ENCODE data around the gene ROR1. TPM values are rescaled to one million over a fixed set of nuclear protein-coding genes. Genes with fewer than 3 reads are reported as not detected.

ROR1 gene
- total and polyA plus RNA-seq, 2 donors (not counting 3 experiments of a cell fraction or from before 2014, with no cell fraction given): 2.6 to 3.5 TPM

DNA sequence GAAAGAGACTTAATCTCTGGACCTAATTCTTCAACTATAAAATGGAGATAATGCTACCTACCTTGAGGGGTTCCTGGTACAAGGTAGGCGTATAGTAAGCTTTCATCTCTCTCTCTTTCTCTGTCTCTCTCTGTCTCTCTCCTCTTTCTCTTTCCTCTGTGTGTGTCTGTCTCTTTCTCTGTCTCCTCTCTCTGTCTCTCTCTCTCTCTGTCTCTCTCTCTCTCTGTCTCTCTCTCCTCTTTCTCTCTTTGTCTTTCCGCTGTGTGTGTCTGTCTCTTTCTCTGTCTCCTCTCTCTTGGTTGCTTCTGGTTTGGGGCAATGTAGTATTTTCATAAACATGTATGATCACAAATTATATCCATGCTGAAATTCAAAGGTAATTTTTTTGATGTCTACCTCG lies 353.5 kb downstream of the ROR1 start:
- Histone ChIP-seq H3K4me1 (ENCODE audit: control insufficient read depth, extremely low read depth, insufficient read depth, low read length) (no peaks in the 10 kb centered on the region), H3K79me2 (ENCODE audit: control insufficient read depth, insufficient read depth, low read length) (no peaks in the 10 kb centered on the region), H3K9me3 (replicated peaks; ENCODE audit: control insufficient read depth, insufficient read depth, low read length) (no peaks in the 10 kb centered on the region), H3K4me2 (ENCODE audit: insufficient read depth, low read length) (no peak overlapping the region), H2AFZ (ENCODE audit: low read depth, low read length) (no peak overlapping the region), H3K27me3 (ENCODE audit: control insufficient read depth in 2 of 2, insufficient read depth in 2 of 2, low read length in 2 of 2) (peaks cover 3 to 5% of the 10 kb centered on the region in 2 experiments), H3K9ac (replicated peaks; ENCODE audit: extremely low read depth, insufficient read depth, low read length) (no peak overlapping the region), H3K4me3 (replicated peaks in 1 of 3; ENCODE audit: insufficient read depth in 1 of 3, low read depth in 1 of 3, low read length in 3 of 3) (no peak overlapping the region), H3K36me3 (ENCODE audit: control insufficient read depth in 2 of 2, extremely low read depth in 1 of 2, insufficient read depth in 2 of 2, low read length in 2 of 2) (no peaks in the 10 kb centered on the region), H3K27ac (ENCODE audit: insufficient read depth, low read depth, low read length) (no peak overlapping the region), H3K9me1 (replicated peaks; ENCODE audit: control insufficient read depth, extremely low read depth, insufficient read depth, low read length) (no peaks in the 10 kb centered on the region), H4K20me1 (replicated peaks; ENCODE audit: control insufficient read depth, extremely low read depth, insufficient read depth, low read length) (no peaks in the 10 kb centered on the region)
- TF ChIP-seq MYC (IDR thresholded peaks at IDR 0.05; ENCODE audit: low read depth, low read length) (no peak), FOS (IDR thresholded peaks at IDR 0.05; ENCODE audit: borderline replicate concordance, insufficient read depth, low read length) (no peak), POLR2AphosphoS5 (IDR thresholded peaks at IDR 0.05; ENCODE audit: insufficient read depth, low read depth, low read length) (no peak), JUN (IDR thresholded peaks at IDR 0.05; ENCODE audit: borderline replicate concordance, insufficient read depth, insufficient read length, low read depth) (no peak), EZH2 (IDR thresholded peaks at IDR 0.05; ENCODE audit: borderline replicate concordance, low read depth, low read length, severe bottlenecking) (no peak), GATA2 (IDR thresholded peaks at IDR 0.05; ENCODE audit: insufficient read depth, insufficient read length, low read depth, low read length) (no peak), POLR2A (IDR thresholded peaks at IDR 0.05; ENCODE audit: low read depth, low read length) (no peak)
- TF ChIP-seq, protein P1, sequence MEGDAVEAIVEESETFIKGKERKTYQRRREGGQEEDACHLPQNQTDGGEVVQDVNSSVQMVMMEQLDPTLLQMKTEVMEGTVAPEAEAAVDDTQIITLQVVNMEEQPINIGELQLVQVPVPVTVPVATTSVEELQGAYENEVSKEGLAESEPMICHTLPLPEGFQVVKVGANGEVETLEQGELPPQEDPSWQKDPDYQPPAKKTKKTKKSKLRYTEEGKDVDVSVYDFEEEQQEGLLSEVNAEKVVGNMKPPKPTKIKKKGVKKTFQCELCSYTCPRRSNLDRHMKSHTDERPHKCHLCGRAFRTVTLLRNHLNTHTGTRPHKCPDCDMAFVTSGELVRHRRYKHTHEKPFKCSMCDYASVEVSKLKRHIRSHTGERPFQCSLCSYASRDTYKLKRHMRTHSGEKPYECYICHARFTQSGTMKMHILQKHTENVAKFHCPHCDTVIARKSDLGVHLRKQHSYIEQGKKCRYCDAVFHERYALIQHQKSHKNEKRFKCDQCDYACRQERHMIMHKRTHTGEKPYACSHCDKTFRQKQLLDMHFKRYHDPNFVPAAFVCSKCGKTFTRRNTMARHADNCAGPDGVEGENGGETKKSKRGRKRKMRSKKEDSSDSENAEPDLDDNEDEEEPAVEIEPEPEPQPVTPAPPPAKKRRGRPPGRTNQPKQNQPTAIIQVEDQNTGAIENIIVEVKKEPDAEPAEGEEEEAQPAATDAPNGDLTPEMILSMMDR (IDR thresholded peaks at IDR 0.05; ENCODE audit: extremely low read depth in 1 of 2, insufficient read depth in 1 of 2, low read depth in 1 of 2, low read length in 2 of 2): no peak
- FAIRE-seq (no peak), DNase-seq (ENCODE audit: low read depth, low spot score) (no peak)
- no TSS peak for BruUV-seq (replicated peaks)
- dilution Hi-C loops (cut with MboI; ENCODE audit: extremely low pct_ligation_motif_present, low sequenced_read_pairs): loop anchor here (25.0 kb wide), 1 partner anchor 440 kb away; no protein-coding TSS in a partner anchor
- POLR2A ChIA-PET: no interaction called here
- intact Hi-C loops (cut with micrococcal nuclease): no loop called here
- CTCF ChIA-PET: interaction anchor here (0.7 to 1.6 kb wide), 2 partner anchors 10 to 436 kb away, joined by 3 to 5 read pairs; no protein-coding TSS in a partner anchor

Measured in endothelial cell of umbilical vein (primary cell).